Mesothelial cell of epicardium (in vitro differentiated cells): ENCODE measurements around the gene UNCX. TPM values are rescaled to one million over a fixed set of nuclear protein-coding genes. Genes with fewer than 3 reads are reported as not detected.

ENCODE experiments used
- DNase-seq, 2 experiments: peaks; one replicate each; pipeline ENCODE4 v3.0.0; 2021; ENCODE audit warnings: low spot score in 2 of 2; ENCODE audit not compliant: unreplicated experiment in 2 of 2
- H3K27ac Mint-ChIP-seq: 2 replicates; pipeline ENCODE4 v1.8.0; 2021; ENCODE audit warnings: mixed read lengths
- H3K27me3 Mint-ChIP-seq: 2 replicates; pipeline ENCODE4 v1.8.0; 2021; ENCODE audit warnings: low read depth, mixed read lengths
- H3K36me3 Mint-ChIP-seq: 2 replicates; pipeline ENCODE4 v1.8.0; 2021; ENCODE audit warnings: mixed read lengths
- H3K4me1 Mint-ChIP-seq: 2 replicates; pipeline ENCODE4 v1.8.0; 2021; ENCODE audit warnings: mixed read lengths
- H3K4me3 Mint-ChIP-seq: 2 replicates; pipeline ENCODE4 v1.8.0; 2021; ENCODE audit warnings: mild to moderate bottlenecking, moderate library complexity, mixed read lengths
- H3K9me3 Mint-ChIP-seq: 2 replicates; pipeline ENCODE4 v1.8.0; 2021; ENCODE audit warnings: mixed read lengths
- CTCF ChIP-seq: fragments of 200-600 bp; sonication (generic); IDR thresholded peaks from one replicate; pipeline ENCODE4 v1.5.0; 2021; ENCODE audit warnings: antibody characterized with exemption; ENCODE audit not compliant: unreplicated experiment
- total RNA-seq: library from RNA; stranded (reverse); gene quantifications from 3 replicates; pipeline ENCODE4 v1.2.1, GENCODE V29; 2021

The UNCX gene
- total RNA-seq, 1 donor from 2014 or later, result not detected

- no peak for DNase-seq
- no peak for TF ChIP-seq CTCF
- no peak overlapping the region for H3K4me3 Mint-ChIP-seq
- peaks cover 8% of the 10 kb centered on the region for H3K4me1 Mint-ChIP-seq
- no peaks in the 10 kb centered on the region for H3K9me3 Mint-ChIP-seq
- H3K36me3 Mint-ChIP-seq, result no peaks in the 10 kb centered on the region
- peaks cover 91% of the 10 kb centered on the region for H3K27me3 Mint-ChIP-seq
- no peak overlapping the region for H3K27ac Mint-ChIP-seq
Observed at GRCh38 chr7:1227071-1227804, 5.4 kb upstream of the UNCX start.

- TF ChIP-seq CTCF, result no peak
- H3K9me3 Mint-ChIP-seq, result no peaks in the 10 kb centered on the region
- DNase-seq, result no peak
- H3K4me3 Mint-ChIP-seq, result no peak overlapping the region
- H3K36me3 Mint-ChIP-seq, result no peaks in the 10 kb centered on the region
- H3K27ac Mint-ChIP-seq, result no peak overlapping the region
- H3K4me1 Mint-ChIP-seq, result peaks cover 8% of the 10 kb centered on the region
- peaks cover 86% of the 10 kb centered on the region for H3K27me3 Mint-ChIP-seq
Observed at GRCh38 chr7:1227814-1228544, 4.7 kb upstream of the UNCX start.

GRCh38 chr7:1228545-1229201, 4.0 kb upstream of the UNCX start:
- peaks cover 83% of the 10 kb centered on the region for H3K27me3 Mint-ChIP-seq
- H3K27ac Mint-ChIP-seq, result no peak overlapping the region
- no peak overlapping the region for H3K4me3 Mint-ChIP-seq
- no peak for DNase-seq
- TF ChIP-seq CTCF, result no peak
- H3K9me3 Mint-ChIP-seq, result no peaks in the 10 kb centered on the region
- H3K4me1 Mint-ChIP-seq, result peaks cover 8% of the 10 kb centered on the region
- no peaks in the 10 kb centered on the region for H3K36me3 Mint-ChIP-seq

GRCh38 chr7:1229202-1229947, 3.3 kb upstream of the UNCX start:
- Mint-ChIP-seq H3K9me3 (no peaks in the 10 kb centered on the region), H3K27ac (no peak overlapping the region), H3K4me3 (no peak overlapping the region), H3K27me3 (peaks cover 85% of the 10 kb centered on the region), H3K36me3 (no peaks in the 10 kb centered on the region), H3K4me1 (peaks cover 7% of the 10 kb centered on the region)
- no peak for TF ChIP-seq CTCF
- no peak for DNase-seq

GRCh38 chr7:1229956-1230355, 2.7 kb upstream of the UNCX start:
- Mint-ChIP-seq H3K27me3 (peaks cover 85% of the 10 kb centered on the region), H3K36me3 (no peaks in the 10 kb centered on the region), H3K27ac (no peak overlapping the region), H3K4me1 (peaks cover 6% of the 10 kb centered on the region), H3K4me3 (no peak overlapping the region), H3K9me3 (no peaks in the 10 kb centered on the region)
- DNase-seq, result no peak
- TF ChIP-seq CTCF, result no peak
